ENCODE measurements around the gene ENTPD5. TPM values are rescaled to one million over a fixed set of nuclear protein-coding genes. Genes with fewer than 3 reads are reported as not detected.

The ENTPD5 gene
- total RNA-seq, 1 experiment from 2014 or later: 6.8 TPM

DNA sequence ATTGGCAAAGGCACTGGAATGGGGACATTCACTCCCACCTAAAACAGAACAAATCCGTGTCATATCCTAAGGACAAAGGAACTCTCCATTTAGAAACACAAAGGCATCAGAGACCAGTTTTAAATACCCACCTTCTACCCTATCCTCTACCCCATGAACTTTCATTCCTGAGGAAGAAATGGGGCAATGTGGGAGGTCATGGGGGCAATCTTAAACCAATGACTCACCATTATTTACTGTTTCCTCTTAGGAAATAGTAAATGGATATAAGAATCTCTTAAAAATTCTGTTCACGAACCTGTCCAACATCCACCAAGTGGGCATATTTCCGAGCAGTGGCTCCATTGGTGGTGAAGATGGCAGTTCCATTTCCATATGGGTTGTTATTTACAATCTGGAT, 45.8 kb upstream of the ENTPD5 start:
- Histone ChIP-seq H4K91ac (ENCODE audit: insufficient read length, low read depth, low read length) (no peak overlapping the region), H3K9me3 (ENCODE audit: control insufficient read depth, low read depth, low read length) (no peaks in the 10 kb centered on the region), H3K4me1 (ENCODE audit: insufficient read depth, low read length) (no peaks in the 10 kb centered on the region), H4K20me1 (ENCODE audit: control insufficient read depth, insufficient read depth, insufficient read length) (no peaks in the 10 kb centered on the region), H2AK5ac (ENCODE audit: insufficient read length, low read length) (no peak overlapping the region), H2BK15ac (ENCODE audit: low read depth, low read length) (no peak overlapping the region), H4K5ac (ENCODE audit: insufficient read length, low read depth, low read length) (no peak overlapping the region), H3K9ac (ENCODE audit: extremely low read depth, insufficient read length, low read length) (no peak overlapping the region), H3K4ac (ENCODE audit: low read depth, low read length) (no peak overlapping the region), H2BK5ac (ENCODE audit: insufficient read length, low read length) (no peak overlapping the region), H2BK12ac (ENCODE audit: insufficient read length, low read depth, low read length) (no peak overlapping the region), H4K8ac (replicated peaks; ENCODE audit: insufficient read length, low read depth, low read length) (no peak overlapping the region), H3T11ph (ENCODE audit: low read length) (no peak overlapping the region), H3K56ac (ENCODE audit: insufficient read length, low read depth, low read length) (no peak overlapping the region), H3K79me2 (ENCODE audit: insufficient read depth, low read length) (no peaks in the 10 kb centered on the region), H2BK20ac (ENCODE audit: low read depth, low read length, poor library complexity, severe bottlenecking) (no peak overlapping the region), H3K18ac (ENCODE audit: insufficient read length, low read depth, low read length) (no peak overlapping the region), H3K23me2 (ENCODE audit: insufficient read length, low read depth, low read length, poor library complexity, severe bottlenecking) (no peaks in the 10 kb centered on the region), H3K23ac (ENCODE audit: insufficient read length, low read depth, low read length) (no peak overlapping the region), H2AFZ (ENCODE audit: low read length) (no peak overlapping the region), H2BK120ac (ENCODE audit: low read depth, low read length, poor library complexity, severe bottlenecking) (no peak overlapping the region), H3K14ac (ENCODE audit: insufficient read depth, low read length) (no peak overlapping the region), H3K79me1 (ENCODE audit: insufficient read depth, low read depth, low read length, poor library complexity, severe bottlenecking) (no peaks in the 10 kb centered on the region), H3K27me3 (ENCODE audit: insufficient read depth, low read length) (no peaks in the 10 kb centered on the region), H3K4me2 (ENCODE audit: insufficient read depth, insufficient read length, low read length) (no peak overlapping the region), H3K27ac (ENCODE audit: insufficient read length, low read depth, low read length) (no peak overlapping the region)
- Mint-ChIP-seq H3K9me3 (no peaks in the 10 kb centered on the region), H3K4me3 (no peak overlapping the region), H3K4me1 (no peaks in the 10 kb centered on the region), H3K27ac (no peak overlapping the region), H3K36me3 (ENCODE audit: insufficient read depth in 1 of 3, low read depth in 3 of 3) (peaks cover 0 to 67% (median 57%) of the 10 kb centered on the region in 3 experiments; a peak in 6 of 7 replicates), H3K27me3 (ENCODE audit: low read depth) (no peaks in the 10 kb centered on the region)
- no peak for DNase-seq
- TF ChIP-seq, protein P1, sequence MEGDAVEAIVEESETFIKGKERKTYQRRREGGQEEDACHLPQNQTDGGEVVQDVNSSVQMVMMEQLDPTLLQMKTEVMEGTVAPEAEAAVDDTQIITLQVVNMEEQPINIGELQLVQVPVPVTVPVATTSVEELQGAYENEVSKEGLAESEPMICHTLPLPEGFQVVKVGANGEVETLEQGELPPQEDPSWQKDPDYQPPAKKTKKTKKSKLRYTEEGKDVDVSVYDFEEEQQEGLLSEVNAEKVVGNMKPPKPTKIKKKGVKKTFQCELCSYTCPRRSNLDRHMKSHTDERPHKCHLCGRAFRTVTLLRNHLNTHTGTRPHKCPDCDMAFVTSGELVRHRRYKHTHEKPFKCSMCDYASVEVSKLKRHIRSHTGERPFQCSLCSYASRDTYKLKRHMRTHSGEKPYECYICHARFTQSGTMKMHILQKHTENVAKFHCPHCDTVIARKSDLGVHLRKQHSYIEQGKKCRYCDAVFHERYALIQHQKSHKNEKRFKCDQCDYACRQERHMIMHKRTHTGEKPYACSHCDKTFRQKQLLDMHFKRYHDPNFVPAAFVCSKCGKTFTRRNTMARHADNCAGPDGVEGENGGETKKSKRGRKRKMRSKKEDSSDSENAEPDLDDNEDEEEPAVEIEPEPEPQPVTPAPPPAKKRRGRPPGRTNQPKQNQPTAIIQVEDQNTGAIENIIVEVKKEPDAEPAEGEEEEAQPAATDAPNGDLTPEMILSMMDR (conservative IDR thresholded peaks at IDR 0.05): no peak
- no CpG with 5 or more reads among the region's 3 CpGs for WGBS (ENCODE audit: extremely low coverage, insufficient read length, low lambda C conversion rate)
